Measurements from ENCODE around the gene FARP1. TPM values are rescaled to one million over a fixed set of nuclear protein-coding genes. Genes with fewer than 3 reads are reported as not detected.

Gene FARP1
- total and polyA plus RNA-seq, 2 of the 8 experiments (the other 6 are each of a cell fraction or from before 2014, with no cell fraction given): 24.7 to 104 TPM

DNA sequence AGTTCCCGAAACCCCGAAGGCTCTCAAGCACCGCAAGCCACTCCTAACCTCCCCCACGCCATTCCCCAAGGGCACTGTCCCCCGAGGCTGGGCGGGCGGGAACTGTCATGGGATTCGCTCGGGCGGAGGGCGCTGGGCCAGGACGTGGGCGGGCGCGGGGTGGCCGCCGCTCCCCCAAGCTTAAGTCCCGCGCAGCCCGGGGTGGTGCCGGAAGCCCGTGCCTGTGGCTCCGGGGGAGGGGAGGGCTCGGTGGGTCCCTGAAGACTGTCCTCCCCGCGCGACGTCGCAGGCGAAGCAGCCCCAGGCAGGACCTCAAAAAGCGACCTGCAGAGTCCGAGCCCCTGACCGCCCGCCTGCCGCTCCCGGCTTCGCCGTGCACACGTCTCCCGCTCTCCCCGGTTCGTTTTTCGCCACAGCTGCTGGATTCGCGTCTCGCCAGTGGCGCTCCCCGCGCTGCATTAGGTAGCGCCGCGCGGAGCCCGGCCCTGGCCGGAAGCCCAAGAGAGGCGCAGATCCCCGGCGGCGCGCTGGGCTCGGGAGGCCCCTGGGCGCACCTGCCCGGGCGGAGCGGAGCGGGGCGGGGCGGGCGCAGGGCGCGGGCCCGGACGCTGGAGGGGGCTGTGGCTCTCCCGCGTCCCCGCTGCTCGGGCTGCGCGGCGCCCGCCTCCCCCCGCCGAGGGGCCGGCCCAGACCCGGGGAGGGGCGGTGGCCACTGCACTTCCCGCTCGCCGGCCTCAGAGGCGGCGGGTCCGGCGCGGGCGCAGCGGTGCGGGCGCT lies at the start of gene FARP1 (continued):
- TF ChIP-seq KDM4A (IDR thresholded peaks at IDR 0.05; ENCODE audit: low read depth, low read length, severe bottlenecking) (peak; percentile 52), ASH2L (IDR thresholded peaks at IDR 0.05; ENCODE audit: low read length) (peak; percentile 70), SP1 (IDR thresholded peaks at IDR 0.05; ENCODE audit: low read depth, low read length) (no peak), TAF1 (IDR thresholded peaks at IDR 0.05; ENCODE audit: low read depth, low read length) (0 out of 2 replicates have a peak, but pooled peaks have one; percentile 18), JUND (IDR thresholded peaks at IDR 0.05; ENCODE audit: low read length) (no peak), CTBP2 (IDR thresholded peaks at IDR 0.05; ENCODE audit: borderline replicate concordance, insufficient read depth, insufficient read length, low read length) (no peak), POLR2AphosphoS5 (IDR thresholded peaks at IDR 0.05; ENCODE audit: low read depth, low read length) (no peak), KDM5A (IDR thresholded peaks at IDR 0.05; ENCODE audit: low read length) (no peak), SIX5 (IDR thresholded peaks at IDR 0.05; ENCODE audit: low read depth, low read length) (no peak), CBX8 (IDR thresholded peaks at IDR 0.05; ENCODE audit: borderline replicate concordance, low read depth, low read length) (no peak), ZNF274 (IDR thresholded peaks at IDR 0.05; ENCODE audit: borderline replicate concordance, extremely low read depth, low read length) (no peak), CEBPB (IDR thresholded peaks at IDR 0.05; ENCODE audit: low read depth, low read length) (no peak), NANOG (IDR thresholded peaks at IDR 0.05; ENCODE audit: insufficient read depth, low read depth, low read length, poor library complexity, severe bottlenecking) (no peak), CHD2 (IDR thresholded peaks at IDR 0.05; ENCODE audit: low read length) (no peak), POU5F1 (IDR thresholded peaks at IDR 0.05; ENCODE audit: low read depth, low read length) (no peak), RAD21 (IDR thresholded peaks at IDR 0.05 in 1 of 2, conservative IDR thresholded peaks at IDR 0.05 in 1 of 2; ENCODE audit: low read depth in 2 of 2, low read length in 2 of 2) (peak; percentile 41 to 71), RNF2 (IDR thresholded peaks at IDR 0.05; ENCODE audit: borderline replicate concordance, low read depth, low read length, missing control alignments, poor library complexity, severe bottlenecking) (no peak), GTF2F1 (IDR thresholded peaks at IDR 0.05; ENCODE audit: borderline replicate concordance, low read depth, low read length) (no peak), TCF12 (IDR thresholded peaks at IDR 0.05; ENCODE audit: low read depth, low read length) (no peak), E2F6 (IDR thresholded peaks at IDR 0.05) (peak; percentile 80)
- TF ChIP-seq, protein P1, sequence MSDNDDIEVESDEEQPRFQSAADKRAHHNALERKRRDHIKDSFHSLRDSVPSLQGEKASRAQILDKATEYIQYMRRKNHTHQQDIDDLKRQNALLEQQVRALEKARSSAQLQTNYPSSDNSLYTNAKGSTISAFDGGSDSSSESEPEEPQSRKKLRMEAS (IDR thresholded peaks at IDR 0.05): peak; percentile 38; the same call in 1 of the 2 replicates
- TF ChIP-seq, protein P2, sequence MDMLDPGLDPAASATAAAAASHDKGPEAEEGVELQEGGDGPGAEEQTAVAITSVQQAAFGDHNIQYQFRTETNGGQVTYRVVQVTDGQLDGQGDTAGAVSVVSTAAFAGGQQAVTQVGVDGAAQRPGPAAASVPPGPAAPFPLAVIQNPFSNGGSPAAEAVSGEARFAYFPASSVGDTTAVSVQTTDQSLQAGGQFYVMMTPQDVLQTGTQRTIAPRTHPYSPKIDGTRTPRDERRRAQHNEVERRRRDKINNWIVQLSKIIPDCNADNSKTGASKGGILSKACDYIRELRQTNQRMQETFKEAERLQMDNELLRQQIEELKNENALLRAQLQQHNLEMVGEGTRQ (IDR thresholded peaks at IDR 0.05; ENCODE audit: low read length): no peak

Data from H1 (cell line).